ENCODE results near the gene RASL11B.

DNA sequence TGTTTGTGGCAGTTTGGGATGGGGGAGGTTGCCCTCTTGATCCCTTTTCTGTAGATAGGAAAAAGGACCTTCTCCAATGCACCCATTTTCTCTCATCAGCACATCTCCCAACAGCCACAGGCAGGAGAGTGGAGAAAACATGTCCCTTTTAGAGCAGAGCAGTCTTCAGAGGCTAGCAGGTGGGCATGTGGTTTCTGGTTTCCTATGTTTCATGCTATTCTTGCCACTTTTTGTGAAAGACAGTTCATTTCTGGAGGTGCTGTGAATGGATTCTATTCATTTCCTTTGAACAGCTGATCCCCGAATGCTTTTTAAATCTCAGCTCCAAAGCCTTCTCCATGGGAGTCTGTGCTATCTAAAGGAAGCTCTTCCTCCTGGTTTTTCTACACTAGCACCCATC lies 18.9 kb downstream of the RASL11B start:
- TF ChIP-seq, protein P1, sequence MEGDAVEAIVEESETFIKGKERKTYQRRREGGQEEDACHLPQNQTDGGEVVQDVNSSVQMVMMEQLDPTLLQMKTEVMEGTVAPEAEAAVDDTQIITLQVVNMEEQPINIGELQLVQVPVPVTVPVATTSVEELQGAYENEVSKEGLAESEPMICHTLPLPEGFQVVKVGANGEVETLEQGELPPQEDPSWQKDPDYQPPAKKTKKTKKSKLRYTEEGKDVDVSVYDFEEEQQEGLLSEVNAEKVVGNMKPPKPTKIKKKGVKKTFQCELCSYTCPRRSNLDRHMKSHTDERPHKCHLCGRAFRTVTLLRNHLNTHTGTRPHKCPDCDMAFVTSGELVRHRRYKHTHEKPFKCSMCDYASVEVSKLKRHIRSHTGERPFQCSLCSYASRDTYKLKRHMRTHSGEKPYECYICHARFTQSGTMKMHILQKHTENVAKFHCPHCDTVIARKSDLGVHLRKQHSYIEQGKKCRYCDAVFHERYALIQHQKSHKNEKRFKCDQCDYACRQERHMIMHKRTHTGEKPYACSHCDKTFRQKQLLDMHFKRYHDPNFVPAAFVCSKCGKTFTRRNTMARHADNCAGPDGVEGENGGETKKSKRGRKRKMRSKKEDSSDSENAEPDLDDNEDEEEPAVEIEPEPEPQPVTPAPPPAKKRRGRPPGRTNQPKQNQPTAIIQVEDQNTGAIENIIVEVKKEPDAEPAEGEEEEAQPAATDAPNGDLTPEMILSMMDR (IDR thresholded peaks at IDR 0.05) = no peak
- TF ChIP-seq EZH2 (IDR thresholded peaks at IDR 0.05; ENCODE audit: borderline replicate concordance, insufficient read depth, low read depth, low read length, poor library complexity, severe bottlenecking) = no peak
